ENCODE measurements around the gene EID1.
"Not testable (repeated sequence)": the region's sequence is repeated elsewhere in the genome, so short reads cannot be mapped to it uniquely, and the experiment has no call there.

Gene EID1

GRCh38 chr15:48877630-48878595 is at the start of gene EID1:
Gene EID1, plus strand, starts transcription at chr15:48878134. Its CDS starts 43 bp downstream, at chr15:48878177.
- peak; percentile 97 for DNase-seq

- DNase-seq = no peak
These were observed 49.5 kb upstream of the EID1 start for GRCh38 chr15:48828471-48828870.

GRCh38 chr15:48828906-48829305 is 49.0 kb upstream of the EID1 start:
- DNase-seq = no peak

- no peak for DNase-seq
These were observed 45.3 kb upstream of the EID1 start for GRCh38 chr15:48832648-48833047.

GRCh38 chr15:48833526-48834239 is 44.3 kb upstream of the EID1 start:
- no peak for DNase-seq

GRCh38 chr15:48834756-48835155 is 43.2 kb upstream of the EID1 start:
- peak; percentile 33 for DNase-seq

GRCh38 chr15:48842501-48842900 is 35.4 kb upstream of the EID1 start:
- no peak for DNase-seq

GRCh38 chr15:48845123-48845522 is 32.8 kb upstream of the EID1 start:
- no peak for DNase-seq

GRCh38 chr15:48850648-48851047 is 27.3 kb upstream of the EID1 start:
- no peak for DNase-seq

GRCh38 chr15:48851956-48852355 is 26.0 kb upstream of the EID1 start:
- no peak for DNase-seq

- DNase-seq = not testable (repeated sequence)
These were observed 23.5 kb upstream of the EID1 start for GRCh38 chr15:48854434-48854833.

- DNase-seq = peak; percentile 31
These were observed 22.2 kb upstream of the EID1 start for GRCh38 chr15:48855501-48856440.

- DNase-seq = no peak
These were observed 21.0 kb upstream of the EID1 start for GRCh38 chr15:48856942-48857341.

- no peak for DNase-seq
These were observed 19.5 kb upstream of the EID1 start for GRCh38 chr15:48858401-48858800.

- DNase-seq = no peak
These were observed 18.5 kb upstream of the EID1 start for GRCh38 chr15:48859426-48859825.

- DNase-seq = peak; percentile 49
These were observed 16.0 kb upstream of the EID1 start for GRCh38 chr15:48861813-48862431.

GRCh38 chr15:48862705-48863104 is 15.2 kb upstream of the EID1 start:
- DNase-seq = no peak

GRCh38 chr15:48865370-48866079 is 12.4 kb upstream of the EID1 start:
- DNase-seq = no peak

GRCh38 chr15:48866141-48866563 is 11.8 kb upstream of the EID1 start:
- no peak for DNase-seq

GRCh38 chr15:48868023-48868422 is 9.9 kb upstream of the EID1 start:
- DNase-seq = no peak

GRCh38 chr15:48868536-48868935 is 9.4 kb upstream of the EID1 start:
- no peak for DNase-seq

- no peak for DNase-seq
These were observed 8.0 kb upstream of the EID1 start for GRCh38 chr15:48869966-48870365.
